Measurements from ENCODE around the gene CLEC2L.

GRCh38 chr7:139482122-139482521, 41.4 kb upstream of the CLEC2L start:
- no peak for TF ChIP-seq SP1 (IDR thresholded peaks at IDR 0.05)
- TF ChIP-seq SP1 (CRISPR knock-in tag; IDR thresholded peaks at IDR 0.05), result no peak
- TF ChIP-seq SKIL (CRISPR knock-in tag; IDR thresholded peaks at IDR 0.05; ENCODE audit: borderline replicate concordance), result no peak
- TF ChIP-seq HMG20B (CRISPR knock-in tag; conservative IDR thresholded peaks at IDR 0.05), result no peak
- TF ChIP-seq ZNF629 (CRISPR knock-in tag; conservative IDR thresholded peaks at IDR 0.05), result no peak
- TF ChIP-seq KAT8 (CRISPR knock-in tag; IDR thresholded peaks at IDR 0.05), result no peak
- no peak for TF ChIP-seq ZNF792 (CRISPR knock-in tag; IDR thresholded peaks at IDR 0.05)
- TF ChIP-seq CHD2 (IDR thresholded peaks at IDR 0.05; ENCODE audit: low read depth, low read length), result no peak
- TF ChIP-seq MAX (IDR thresholded peaks at IDR 0.05), result no peak
- no peak for TF ChIP-seq SYNCRIP (IDR thresholded peaks at IDR 0.05; ENCODE audit: insufficient read depth, low read depth, low read length)
- TF ChIP-seq SNRNP70 (IDR thresholded peaks at IDR 0.05; ENCODE audit: low read depth, low read length), result no peak
- TF ChIP-seq BRD4 (CRISPR knock-in tag; IDR thresholded peaks at IDR 0.05), result no peak

All from HepG2 (cell line).